Mesodermal cell (in vitro differentiated cells): ENCODE measurements around the gene NME9.

Experiments
- H3K27ac ChIP-seq: 2 replicates; pipeline ENCODE4 v1.7.0; 2013; ENCODE audit warnings: mild to moderate bottlenecking, low read depth, low read length, moderate library complexity; ENCODE audit not compliant: severe bottlenecking
- H3K36me3 ChIP-seq: 2 replicates; pipeline ENCODE4 v1.7.1; 2013; ENCODE audit warnings: mild to moderate bottlenecking, low read length, moderate library complexity; ENCODE audit not compliant: control insufficient read depth, insufficient read depth
- H3K4me1 ChIP-seq: one replicate; pipeline ENCODE4 v1.7.1; 2013; ENCODE audit warnings: mild to moderate bottlenecking, low read length; ENCODE audit not compliant: insufficient read depth, control insufficient read depth, poor library complexity, severe bottlenecking
- H3K4me3 ChIP-seq: 2 replicates; pipeline ENCODE4 v1.7.0; 2013; ENCODE audit warnings: low read length, control low read depth, mild to moderate bottlenecking; ENCODE audit not compliant: insufficient read depth, poor library complexity, severe bottlenecking; ENCODE audit errors: extremely low read depth
- H3K9me3 ChIP-seq: 2 replicates; pipeline ENCODE4 v1.7.1; 2013; ENCODE audit warnings: mild to moderate bottlenecking, low read length, moderate library complexity; ENCODE audit not compliant: control insufficient read depth
- WGBS, 2 experiments: methylation state at CpG; one replicate each; pipeline ENCODE4 v1.1.5; 2013; ENCODE audit warnings: missing lambda C conversion rate in 2 of 2; ENCODE audit not compliant: insufficient coverage in 2 of 2; 5-methylcytosine and 5-hydroxymethylcytosine counted together

The NME9 gene

GRCh38 chr3:138254216-138254615 is 75.4 kb downstream of the NME9 start:
- no peaks in the 10 kb centered on the region for H3K9me3 ChIP-seq
- no peaks in the 10 kb centered on the region for H3K4me1 ChIP-seq
- H3K4me3 ChIP-seq: no peak overlapping the region
- 90 to 100% methylated on average over 1 of the region's 1 CpG for WGBS, 2 experiments
- peaks cover 10% of the 10 kb centered on the region for H3K36me3 ChIP-seq
- no peak overlapping the region for H3K27ac ChIP-seq

- Histone ChIP-seq H3K36me3 (peaks cover 11% of the 10 kb centered on the region), H3K9me3 (no peaks in the 10 kb centered on the region), H3K27ac (no peak overlapping the region), H3K4me3 (no peak overlapping the region), H3K4me1 (no peaks in the 10 kb centered on the region)
- WGBS, 2 experiments: no CpG with 5 or more reads among the region's 1 CpG
Observed at GRCh38 chr3:138253609-138254008, 76.0 kb downstream of the NME9 start.
